GM18502 (cell line): ENCODE measurements around the gene SPAG6.
"Not testable (repeated sequence)": the region's sequence is repeated elsewhere in the genome, so short reads cannot be mapped to it uniquely, and the experiment has no call there.

Experiments used
- ATAC-seq: cut with Tn5 transposase; IDR thresholded peaks from one replicate; pipeline ENCODE4 v1.9.1; 2021; ENCODE audit warnings: mild to moderate bottlenecking; ENCODE audit not compliant: unreplicated experiment, poor library complexity

Gene SPAG6

GRCh38 chr10:22340329-22341189 lies 4.7 kb upstream of the SPAG6 start:
- peak; percentile 41 for ATAC-seq

GRCh38 chr10:22341190-22341925 lies 3.9 kb upstream of the SPAG6 start:
- peak; percentile 6 for ATAC-seq

DNA sequence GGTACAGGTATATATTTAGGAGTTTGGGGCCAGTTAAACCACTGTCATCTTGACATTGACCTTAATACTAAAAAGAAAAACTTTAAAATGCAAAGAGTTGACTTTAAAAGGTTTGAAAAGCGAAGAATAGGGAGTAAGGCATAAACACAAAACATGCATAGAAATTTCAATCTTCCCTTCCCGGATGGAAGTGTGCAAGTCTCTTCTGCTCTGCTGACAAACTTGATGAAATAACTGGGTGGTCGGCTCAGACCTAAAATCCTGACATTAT lies 3.4 kb upstream of the SPAG6 start:
- ATAC-seq: no peak

DNA sequence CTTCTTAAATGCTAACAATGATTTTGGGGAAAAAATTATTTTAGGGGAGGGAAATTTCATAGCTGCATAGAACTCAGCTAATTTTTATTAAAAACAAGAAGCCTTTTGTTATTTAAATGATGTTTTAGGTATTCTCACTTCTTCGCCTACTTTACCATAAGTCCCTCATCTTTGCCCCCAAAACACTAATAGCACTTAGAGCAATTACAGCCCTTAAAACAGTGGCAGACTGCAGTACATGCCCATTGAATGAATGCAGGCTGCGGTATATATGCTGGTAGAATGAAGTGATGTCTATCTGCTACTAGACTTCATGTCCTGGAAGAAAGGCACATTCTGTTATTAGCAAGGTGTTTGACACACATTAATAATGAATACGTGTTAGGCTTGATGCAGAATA lies 2.9 kb upstream of the SPAG6 start:
- ATAC-seq: no peak

DNA sequence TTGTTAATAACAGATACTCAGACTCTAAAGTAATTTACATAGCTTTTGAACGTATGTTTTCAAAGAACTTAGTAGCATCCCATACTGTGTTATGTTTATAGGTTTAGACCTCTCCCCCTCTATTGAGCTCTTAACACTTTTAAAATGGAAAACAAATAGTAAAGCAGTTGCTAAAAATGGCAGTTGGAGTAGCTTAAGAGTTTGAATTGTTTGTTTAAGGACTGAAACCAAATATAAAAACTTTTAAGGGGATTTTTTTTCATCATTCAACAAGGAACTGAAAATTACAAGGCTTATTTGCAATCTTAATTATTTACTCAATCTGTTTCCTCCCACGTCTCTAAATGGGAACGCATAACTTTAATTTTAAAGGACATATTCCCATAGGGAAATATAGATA lies 1.6 kb upstream of the SPAG6 start:
- ATAC-seq: no peak

- no peak for ATAC-seq
Observed at GRCh38 chr10:22344249-22344648, 1.0 kb upstream of the SPAG6 start.

- no peak for ATAC-seq
Observed at GRCh38 chr10:22344781-22345300, 455 bp upstream of the SPAG6 start.

DNA sequence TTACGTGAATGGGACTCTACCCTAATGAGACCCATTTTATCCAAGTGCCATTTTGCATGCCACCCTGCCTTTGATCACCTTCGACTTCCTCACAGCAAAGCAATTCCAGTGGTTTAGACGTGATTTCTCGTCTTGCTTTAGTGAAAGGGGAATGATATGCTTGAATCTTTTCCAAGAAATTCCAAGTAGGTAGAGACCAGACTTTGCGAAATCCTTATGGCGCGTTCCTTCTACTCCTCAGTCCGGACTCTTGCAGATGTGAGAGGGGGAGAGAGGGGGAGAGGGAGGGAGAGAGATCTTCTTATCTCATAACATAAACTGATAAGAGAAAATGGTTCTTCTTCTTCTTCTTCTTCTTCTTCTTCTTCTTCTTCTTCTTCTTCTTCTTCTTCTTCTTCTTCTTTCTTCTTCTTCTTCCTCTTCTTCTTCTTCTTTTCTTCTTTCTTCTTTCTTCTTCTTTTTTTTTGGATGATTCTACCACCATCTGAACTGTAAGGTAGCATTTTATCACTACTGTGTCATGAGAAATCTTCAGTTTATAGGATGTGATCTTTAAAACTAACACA lies 883 bp downstream of the SPAG6 start:
- ATAC-seq: no peak

DNA sequence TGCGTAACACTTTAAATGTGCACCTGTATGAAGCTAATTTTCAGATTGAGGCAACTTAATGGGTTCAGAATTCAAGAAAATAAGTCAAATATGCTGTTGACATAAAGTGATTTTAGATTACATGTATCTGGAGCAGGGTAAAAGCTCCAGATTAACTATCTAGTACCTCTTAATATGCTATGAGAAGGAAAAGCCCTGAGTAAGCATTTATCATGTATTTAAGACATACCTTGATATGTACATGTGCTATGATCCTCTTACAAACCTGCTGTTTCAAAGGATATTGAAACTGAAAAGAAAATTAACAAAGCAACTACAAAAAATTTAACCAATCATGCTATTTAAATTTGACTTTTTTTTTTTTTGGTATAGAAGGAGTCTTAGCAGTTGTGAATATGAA lies 4.5 kb downstream of the SPAG6 start:
- ATAC-seq: no peak

- no peak for ATAC-seq
Observed at GRCh38 chr10:22351131-22351703, 5.9 kb downstream of the SPAG6 start.

- ATAC-seq: no peak
Observed at GRCh38 chr10:22356324-22356873, 11.1 kb downstream of the SPAG6 start.

- not testable (repeated sequence) for ATAC-seq
Observed at GRCh38 chr10:22357770-22358169, 12.5 kb downstream of the SPAG6 start.

DNA sequence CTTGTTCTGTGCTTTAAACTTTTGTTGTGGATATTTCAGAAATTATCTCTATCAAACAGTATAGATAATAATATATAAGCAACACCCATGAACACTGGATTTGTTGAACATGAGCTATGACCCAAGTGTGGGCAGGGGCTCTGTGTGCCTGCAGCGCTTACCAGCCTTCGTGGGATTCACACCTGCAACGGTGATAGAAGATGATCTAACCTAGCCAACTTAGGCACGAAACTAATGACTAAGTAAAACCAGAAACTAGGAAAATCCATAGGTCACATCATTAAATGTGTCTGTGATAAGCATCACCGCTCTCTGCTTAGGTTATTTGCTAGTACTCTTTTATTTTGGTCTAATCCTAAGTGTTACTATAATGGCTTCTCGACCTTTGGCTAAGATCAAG lies 18.0 kb downstream of the SPAG6 start:
- no peak for ATAC-seq

DNA sequence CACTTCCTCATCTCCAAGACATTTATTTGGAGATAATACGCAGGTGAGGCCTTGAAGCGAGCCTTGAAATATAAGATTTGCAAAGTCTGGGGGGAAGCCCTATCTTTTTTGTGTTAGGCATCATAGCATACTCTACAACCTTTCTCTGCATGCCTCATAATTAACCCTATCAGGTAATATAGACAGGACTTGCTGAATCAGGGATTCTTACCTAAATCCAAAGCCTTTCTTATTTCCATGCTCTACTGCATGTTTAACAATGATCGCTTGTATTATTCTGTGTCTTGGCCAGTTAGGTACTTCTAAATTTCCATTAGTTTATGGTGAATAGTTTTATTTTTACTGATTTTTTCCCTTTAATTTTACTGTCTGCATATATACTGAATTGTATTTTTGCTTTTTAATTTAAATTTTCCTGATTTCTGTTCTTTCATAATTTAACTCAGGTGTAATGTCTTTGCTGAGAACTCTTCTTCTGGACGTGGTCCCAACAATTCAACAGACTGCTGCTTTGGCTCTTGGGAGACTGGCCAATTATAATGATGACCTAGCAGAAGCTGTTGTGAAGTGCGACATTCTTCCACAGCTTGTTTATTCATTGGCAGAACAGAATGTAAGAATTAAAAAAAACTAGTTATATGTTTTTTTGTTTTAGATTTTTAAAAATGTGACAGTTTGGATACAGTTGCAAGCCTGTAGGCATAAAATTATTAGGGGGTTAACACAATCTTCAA lies 19.3 kb downstream of the SPAG6 start:
- ATAC-seq: no peak

DNA sequence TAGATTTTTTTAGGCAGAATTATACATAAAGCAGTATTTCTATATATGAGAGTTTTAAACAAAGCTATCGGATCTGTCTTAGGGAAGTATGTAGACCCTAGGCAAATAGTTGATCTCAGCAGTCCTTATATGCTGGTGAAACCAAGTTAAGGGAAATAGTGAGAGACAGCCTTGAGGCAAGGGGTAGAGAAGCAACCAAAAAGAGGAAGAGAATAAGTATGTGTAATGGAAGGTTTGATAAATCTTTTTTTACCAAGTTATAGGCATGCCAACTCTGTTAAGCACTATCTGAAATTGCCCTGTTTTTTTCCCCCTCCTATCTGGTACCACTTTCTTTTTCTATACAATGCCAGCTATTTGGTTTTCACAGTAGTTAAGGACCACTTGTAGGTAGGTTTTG lies 19.9 kb downstream of the SPAG6 start:
- ATAC-seq: peak; percentile 66

GRCh38 chr10:22365644-22366434 lies 20.5 kb downstream of the SPAG6 start:
- no peak for ATAC-seq

GRCh38 chr10:22366435-22366703 lies 21.1 kb downstream of the SPAG6 start:
- ATAC-seq: no peak

DNA sequence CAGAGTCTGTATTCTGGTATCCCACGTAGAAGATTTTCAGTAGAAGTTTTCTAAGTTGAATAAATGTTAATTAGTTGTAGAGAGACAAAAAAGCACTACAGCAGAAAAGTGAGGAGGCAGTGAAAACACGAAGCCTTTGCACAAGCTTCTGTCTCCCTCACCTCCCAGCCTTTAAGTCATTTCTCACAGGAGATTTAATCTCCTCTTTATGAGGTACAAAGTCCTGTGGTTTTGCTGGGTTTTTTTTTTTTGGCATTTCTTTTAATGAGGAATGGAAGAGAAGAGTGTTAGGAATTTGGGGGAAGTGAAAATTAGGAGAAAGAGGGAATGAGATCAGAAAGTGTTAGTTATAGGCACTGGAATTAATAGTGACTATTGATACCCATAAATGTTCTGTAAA lies 21.5 kb downstream of the SPAG6 start:
- no peak for ATAC-seq

- ATAC-seq: no peak
Observed at GRCh38 chr10:22367471-22367870, 22.2 kb downstream of the SPAG6 start.

GRCh38 chr10:22368402-22368801 lies 23.1 kb downstream of the SPAG6 start:
- ATAC-seq: no peak
